ENCODE measurements around the gene NIP7. TPM values are rescaled to one million over a fixed set of nuclear protein-coding genes. Genes with fewer than 3 reads are reported as not detected.

Gene NIP7
- total RNA-seq, 1 experiment from 2014 or later, result 62.8 TPM

GRCh38 chr16:69381231-69381630 is 41.7 kb downstream of the NIP7 start:
- no peak for TF ChIP-seq JUND (IDR thresholded peaks at IDR 0.05)
- TF ChIP-seq EZH2phosphoT487 (IDR thresholded peaks at IDR 0.05; ENCODE audit: borderline replicate concordance), result no peak
- TF ChIP-seq POLR2AphosphoS5 (IDR thresholded peaks at IDR 0.05; ENCODE audit: low read depth, low read length), result no peak
- no peak for TF ChIP-seq ZFX (IDR thresholded peaks at IDR 0.05)
- TF ChIP-seq REST (IDR thresholded peaks at IDR 0.05; ENCODE audit: low read depth), result no peak
- TF ChIP-seq RAD21 (IDR thresholded peaks at IDR 0.05; ENCODE audit: low read depth), result no peak
- no peak for TF ChIP-seq ATF3 (IDR thresholded peaks at IDR 0.05)
- no peak for TF ChIP-seq CBX3 (IDR thresholded peaks at IDR 0.05; ENCODE audit: low read depth)
- TF ChIP-seq POLR2A (IDR thresholded peaks at IDR 0.05; ENCODE audit: borderline replicate concordance, extremely low read depth, insufficient read depth, insufficient read length), result no peak
- no peak for TF ChIP-seq YY1 (IDR thresholded peaks at IDR 0.05; ENCODE audit: extremely low read depth, insufficient replicate concordance, low read depth, low read length)
- no peak for TF ChIP-seq EGR1 (IDR thresholded peaks at IDR 0.05; ENCODE audit: low read depth)
- TF ChIP-seq CTCF (IDR thresholded peaks at IDR 0.05 in 2 of 3, conservative IDR thresholded peaks at IDR 0.05 in 1 of 3; ENCODE audit: borderline replicate concordance in 1 of 3, insufficient read depth in 1 of 3, low read depth in 2 of 3, low read length in 2 of 3), result no peak
- TF ChIP-seq ELF1 (IDR thresholded peaks at IDR 0.05; ENCODE audit: borderline replicate concordance, low read depth), result no peak
- no peak for TF ChIP-seq SRF (IDR thresholded peaks at IDR 0.05; ENCODE audit: low read depth)
- TF ChIP-seq TCF7L2 (IDR thresholded peaks at IDR 0.05; ENCODE audit: borderline replicate concordance, extremely low read depth, insufficient read depth, insufficient read length), result no peak
- Histone ChIP-seq H3K4me2 (ENCODE audit: low read length) (no peak overlapping the region), H3K9me3 (ENCODE audit: control insufficient read depth in 1 of 2, insufficient read depth in 1 of 2, low read depth in 1 of 2, low read length in 2 of 2) (no peaks in the 10 kb centered on the region), H3K4me1 (ENCODE audit: control insufficient read depth in 1 of 2, insufficient read depth in 2 of 2, low read length in 2 of 2) (peaks cover 9 to 15% of the 10 kb centered on the region in 2 experiments), H3K79me2 (ENCODE audit: insufficient read depth, low read length) (peaks cover 98% of the 10 kb centered on the region), H3K9ac (ENCODE audit: low read length) (no peak overlapping the region), H3K9me2 (ENCODE audit: insufficient read depth) (no peaks in the 10 kb centered on the region), H3K27me3 (ENCODE audit: insufficient read depth, low read length) (no peaks in the 10 kb centered on the region), H2AFZ (ENCODE audit: low read depth, low read length, poor library complexity, severe bottlenecking) (no peak overlapping the region), H4K20me1 (ENCODE audit: insufficient read depth) (no peaks in the 10 kb centered on the region), H3K27ac (ENCODE audit: low read depth, low read length) (no peak overlapping the region), H3K36me3 (ENCODE audit: control insufficient read depth in 1 of 2, insufficient read depth in 2 of 2, low read length in 2 of 2) (peaks cover 57% of the 10 kb centered on the region in 2 experiments), H3K4me3 (replicated peaks in 1 of 2; ENCODE audit: low read depth in 1 of 2, low read length in 2 of 2) (no peak overlapping the region)
- POLR2A ChIA-PET, result interaction anchor here (0.7 kb wide), 1 partner anchor 42 kb away, joined by 3 read pairs; no protein-coding TSS in a partner anchor
- no peak for DNase-seq (ENCODE audit: low read depth, low spot score)
- RAD21 ChIA-PET (ENCODE audit: low non-redundant PET in 1 of 2, low total read pairs in 2 of 2, uncharacterized antibody in 2 of 2, unreplicated experiment in 2 of 2), result no interaction called here
- no TSS peak for BruUV-seq (replicated peaks)
- intact Hi-C loops (cut with micrococcal nuclease), result no loop called here
- CTCF ChIA-PET, result no interaction called here
- no peak for ATAC-seq

Measured in HCT116 (cell line).